ENCODE results near the gene PIP5K1C. TPM values are rescaled to one million over a fixed set of nuclear protein-coding genes. Genes with fewer than 3 reads are reported as not detected.
A peak's percentile ranks its signal among the peaks of the same experiment; 100 is the strongest.

The PIP5K1C gene
- total and polyA plus RNA-seq, 9 of the 15 experiments (the other 6 are each of a cell fraction or from before 2014, with no cell fraction given) = 0.38 to 22.1 (median 4.1) TPM

GRCh38 chr19:3608079-3608641, 92.1 kb downstream of the PIP5K1C start (continued):
- TF ChIP-seq ATF6 (CRISPR knock-in tag; IDR thresholded peaks at IDR 0.05) (no peak), CBFB (CRISPR knock-in tag; IDR thresholded peaks at IDR 0.05) (no peak), C11orf30 (IDR thresholded peaks at IDR 0.05; ENCODE audit: low read depth) (no peak), PHF20 (IDR thresholded peaks at IDR 0.05; ENCODE audit: partially characterized antibody) (no peak), MEF2D (tag; conservative IDR thresholded peaks at IDR 0.05; ENCODE audit: low read depth) (no peak), ZNF584 (CRISPR knock-in tag; IDR thresholded peaks at IDR 0.05; ENCODE audit: low read depth) (0 out of 2 replicates have a peak, but pooled peaks have one; percentile 44), ILK (tag; IDR thresholded peaks at IDR 0.05; ENCODE audit: borderline replicate concordance, low read depth) (no peak), E2F8 (IDR thresholded peaks at IDR 0.05; ENCODE audit: low read depth, partially characterized antibody) (no peak), USF1 (CRISPR knock-in tag; IDR thresholded peaks at IDR 0.05) (no peak), NR2C1 (IDR thresholded peaks at IDR 0.05) (no peak), NR2C1 (tag; IDR thresholded peaks at IDR 0.05) (peak; percentile 16; the same call in 1 of the 2 replicates), PHTF2 (CRISPR knock-in tag; IDR thresholded peaks at IDR 0.05) (no peak), ZNF436 (CRISPR knock-in tag; IDR thresholded peaks at IDR 0.05) (no peak), TAL1 (IDR thresholded peaks at IDR 0.05) (no peak; the same call in none of the 2 replicates), NFIC (IDR thresholded peaks at IDR 0.05) (no peak), GATAD2B (IDR thresholded peaks at IDR 0.05; ENCODE audit: borderline replicate concordance) (no peak), TAF9B (IDR thresholded peaks at IDR 0.05; ENCODE audit: partially characterized antibody) (no peak), SFPQ (IDR thresholded peaks at IDR 0.05; ENCODE audit: low read depth, low read length) (no peak), BHLHE40 (IDR thresholded peaks at IDR 0.05; ENCODE audit: low read length) (no peak), ZNF398 (CRISPR knock-in tag; IDR thresholded peaks at IDR 0.05) (no peak)
